Kidney (tissue), 14 donors: ENCODE measurements around the gene CGNL1. TPM values are rescaled to one million over a fixed set of nuclear protein-coding genes. Genes with fewer than 3 reads are reported as not detected.

Source experiments
- DNase-seq, 5 donors: peaks; one replicate each; pipeline ENCODE4 v3.0.0-alpha.2; 2013 to 2020
- FAIRE-seq: peaks from 2 replicates; lab custom pipeline; 2012; peaks lifted over from hg19 to GRCh38; lab: Jason Lieb, UNC
- H3K27ac ChIP-seq, 2 donors: one replicate each; pipeline ENCODE4 v1.7.0; 2013; ENCODE audit warnings: low read depth in 2 of 2, low read length in 2 of 2, inconsistent platforms in 1 of 2
- H3K27me3 ChIP-seq: one replicate; pipeline ENCODE4 v1.7.1; 2013; ENCODE audit warnings: low read length, inconsistent platforms; ENCODE audit not compliant: control insufficient read depth, insufficient read depth
- H3K36me3 ChIP-seq, 3 donors: one replicate each; pipeline versions ENCODE4 v1.7.0 to v1.7.1; 2013; ENCODE audit warnings: low read length in 3 of 3, control low read depth in 1 of 3, inconsistent platforms in 1 of 3; ENCODE audit not compliant: insufficient read depth in 3 of 3, control insufficient read depth in 2 of 3
- H3K4me1 ChIP-seq, 3 donors: one replicate each; pipeline versions ENCODE4 v1.7.0 to v1.7.1; 2013; ENCODE audit warnings: low read length in 3 of 3, inconsistent platforms in 1 of 3, low read depth in 1 of 3; ENCODE audit not compliant: control insufficient read depth in 2 of 3, insufficient read depth in 2 of 3
- H3K4me3 ChIP-seq, 3 donors: one replicate each; pipeline versions ENCODE4 v1.7.0 to v1.8.1; 2013; ENCODE audit warnings: low read length in 3 of 3, control low read depth in 1 of 3, inconsistent platforms in 1 of 3
- H3K9ac ChIP-seq, 3 donors: one replicate each; pipeline versions ENCODE4 v1.7.0 to v1.7.1; 2013; ENCODE audit warnings: low read length in 3 of 3, control low read depth in 1 of 3, inconsistent platforms in 1 of 3
- H3K9me3 ChIP-seq, 3 donors: one replicate each; pipeline versions ENCODE4 v1.7.0 to v1.7.1; 2013; ENCODE audit warnings: low read length in 3 of 3, control low read depth in 1 of 3, inconsistent platforms in 1 of 3; ENCODE audit not compliant: control insufficient read depth in 2 of 3, insufficient read depth in 1 of 3
- intact Hi-C: fragments of 100-400 bp; cut with DNase I; formaldehyde crosslinking; loops from one replicate; pipeline ENCODE4 v1.11.1; 2022
- polyA plus RNA-seq: library from polyadenylated mRNA; stranded (reverse); fragments of 350-450 nt; fragmentation: Illumina TruSeq; extraction: RNeasy Lipid Tissue Mini Kit (QIAGEN cat#74804); gene quantifications from one replicate; pipeline ENCODE4 v1.2.3, GENCODE V29; 2014; ENCODE audit warnings: low read depth, low replicate concordance; ENCODE audit not compliant: insufficient read depth
- total RNA-seq: library from RNA; stranded (reverse); fragmentation: NEBNext Ultra II Directional; extraction: Animal tissue kit (Norgen Biotek cat#: 25700); gene quantifications from one replicate; pipeline ENCODE4 v1.2.1, GENCODE V29; 2021
- TF ChIP-seq, protein P1 (sequence below): IDR thresholded peaks from 3 replicates; pipeline ENCODE4 v1.5.1; 2012; ENCODE audit warnings: mild to moderate bottlenecking, moderate library complexity, borderline replicate concordance; ENCODE audit not compliant: insufficient read depth; ENCODE audit errors: extremely low read depth
- donor health status: control.
- donor health status: control.
- donor health status: control.
- donor health status: control.
- donor health status: control.
- donor health status: DM: yes; HTN: yes; CAD: no.
- donor health status: Normal renal cell carcinoma (clear cell type).

CGNL1 gene
- total and polyA plus RNA-seq, 2 donors from 2014 or later: 62.0 to 81.5 TPM

GRCh38 chr15:57592836-57593420, 216.6 kb downstream of the CGNL1 start:
- H3K27me3 ChIP-seq: no peaks in the 10 kb centered on the region
- DNase-seq (no peak), FAIRE-seq (no peak)
- H3K9ac ChIP-seq: no peak overlapping the region
- TF ChIP-seq, protein P1, sequence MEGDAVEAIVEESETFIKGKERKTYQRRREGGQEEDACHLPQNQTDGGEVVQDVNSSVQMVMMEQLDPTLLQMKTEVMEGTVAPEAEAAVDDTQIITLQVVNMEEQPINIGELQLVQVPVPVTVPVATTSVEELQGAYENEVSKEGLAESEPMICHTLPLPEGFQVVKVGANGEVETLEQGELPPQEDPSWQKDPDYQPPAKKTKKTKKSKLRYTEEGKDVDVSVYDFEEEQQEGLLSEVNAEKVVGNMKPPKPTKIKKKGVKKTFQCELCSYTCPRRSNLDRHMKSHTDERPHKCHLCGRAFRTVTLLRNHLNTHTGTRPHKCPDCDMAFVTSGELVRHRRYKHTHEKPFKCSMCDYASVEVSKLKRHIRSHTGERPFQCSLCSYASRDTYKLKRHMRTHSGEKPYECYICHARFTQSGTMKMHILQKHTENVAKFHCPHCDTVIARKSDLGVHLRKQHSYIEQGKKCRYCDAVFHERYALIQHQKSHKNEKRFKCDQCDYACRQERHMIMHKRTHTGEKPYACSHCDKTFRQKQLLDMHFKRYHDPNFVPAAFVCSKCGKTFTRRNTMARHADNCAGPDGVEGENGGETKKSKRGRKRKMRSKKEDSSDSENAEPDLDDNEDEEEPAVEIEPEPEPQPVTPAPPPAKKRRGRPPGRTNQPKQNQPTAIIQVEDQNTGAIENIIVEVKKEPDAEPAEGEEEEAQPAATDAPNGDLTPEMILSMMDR: no peak
- no peak overlapping the region for H3K27ac ChIP-seq
- intact Hi-C loops: no loop called here
- peaks cover 0 to 3% (median 0%) of the 10 kb centered on the region in 3 donors for H3K4me1 ChIP-seq
- no peaks in the 10 kb centered on the region for H3K36me3 ChIP-seq
- no peaks in the 10 kb centered on the region for H3K9me3 ChIP-seq
- H3K4me3 ChIP-seq: no peak overlapping the region

- no peak for DNase-seq
- intact Hi-C loops: no loop called here
- H3K4me3 ChIP-seq: no peak overlapping the region
- no peaks in the 10 kb centered on the region for H3K9me3 ChIP-seq
- no peaks in the 10 kb centered on the region for H3K27me3 ChIP-seq
- no peak overlapping the region for H3K27ac ChIP-seq
- no peaks in the 10 kb centered on the region for H3K36me3 ChIP-seq
- no peak for FAIRE-seq
- H3K4me1 ChIP-seq: peaks cover 0 to 3% (median 0%) of the 10 kb centered on the region in 3 donors
- TF ChIP-seq, protein P1: no peak
- H3K9ac ChIP-seq: no peak overlapping the region
Observed at GRCh38 chr15:57594479-57594878, 218.2 kb downstream of the CGNL1 start.

DNA sequence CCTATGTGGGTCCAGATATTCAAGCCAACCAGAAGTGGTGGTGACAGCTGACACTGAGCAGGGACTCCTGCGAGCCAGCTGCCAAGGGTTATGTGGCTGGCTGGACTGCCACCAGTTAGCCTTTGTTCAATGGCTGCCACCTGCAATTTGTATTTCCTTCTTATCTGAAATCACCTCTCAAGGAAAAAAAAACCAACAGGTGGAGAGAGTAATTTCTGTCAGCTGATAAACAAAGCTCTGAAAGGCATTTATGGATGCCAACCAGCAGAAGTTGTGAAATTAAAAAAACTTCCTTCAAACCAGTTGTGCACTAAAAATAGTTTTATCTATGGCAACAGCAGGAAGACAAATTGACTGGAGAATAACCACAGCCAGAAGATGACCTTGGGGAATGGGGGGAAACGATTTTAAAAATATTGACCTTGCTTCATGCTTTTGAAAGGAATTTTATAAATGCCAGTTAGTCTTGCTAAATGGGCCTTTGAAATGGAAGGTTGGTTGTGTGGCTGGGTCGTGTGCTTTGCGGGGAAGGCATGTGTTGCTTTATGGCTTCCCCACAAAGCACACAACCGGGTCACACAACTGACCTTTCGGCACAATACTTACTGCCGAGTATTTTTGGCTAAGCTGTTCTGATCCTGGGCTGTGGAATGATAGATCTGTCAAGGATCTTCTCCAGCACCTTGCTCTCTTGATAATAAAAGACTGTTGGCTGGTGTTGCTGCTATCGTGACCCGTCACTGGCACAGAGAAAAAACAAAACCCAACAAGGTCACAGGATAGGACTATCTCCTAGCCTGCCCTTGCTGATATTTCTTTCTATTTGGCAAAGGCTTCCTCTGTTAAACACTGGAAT, 218.9 kb downstream of the CGNL1 start:
- FAIRE-seq (no peak), DNase-seq (no peak)
- H3K9me3 ChIP-seq: no peaks in the 10 kb centered on the region
- H3K27me3 ChIP-seq: no peaks in the 10 kb centered on the region
- H3K4me3 ChIP-seq: no peak overlapping the region
- intact Hi-C loops: no loop called here
- TF ChIP-seq, protein P1: no peak
- no peak overlapping the region for H3K9ac ChIP-seq
- H3K27ac ChIP-seq: peak overlapping the region in 1 of 2 donors; percentile 58
- peaks cover 0 to 3% (median 0%) of the 10 kb centered on the region in 3 donors for H3K4me1 ChIP-seq
- no peaks in the 10 kb centered on the region for H3K36me3 ChIP-seq
